BLaER1 (cell line): ENCODE results near the gene TMEM18.
A peak's percentile ranks its signal among the peaks of the same experiment; 100 is the strongest.

Experiments used
- H3K27ac ChIP-seq: shearing (Covaris generic); formaldehyde crosslinking; 2 replicates; pipeline ENCODE4 v1.8.1; 2022
- H3K27me3 ChIP-seq: shearing (Covaris generic); formaldehyde crosslinking; 2 replicates; pipeline ENCODE4 v1.8.1; 2022
- H3K36me3 ChIP-seq: shearing (Covaris generic); formaldehyde crosslinking; 2 replicates; pipeline ENCODE4 v1.8.1; 2022
- H3K4me1 ChIP-seq: shearing (Covaris generic); formaldehyde crosslinking; 2 replicates; pipeline ENCODE4 v1.8.1; 2022
- H3K4me2 ChIP-seq: shearing (Covaris generic); formaldehyde crosslinking; 2 replicates; pipeline ENCODE4 v1.8.1; 2022
- H3K4me3 ChIP-seq: shearing (Covaris generic); formaldehyde crosslinking; 2 replicates; pipeline ENCODE4 v1.8.1; 2022
- H3K9ac ChIP-seq: shearing (Covaris generic); formaldehyde crosslinking; 2 replicates; pipeline ENCODE4 v1.8.1; 2022
- H3K9me3 ChIP-seq: shearing (Covaris generic); formaldehyde crosslinking; 2 replicates; pipeline ENCODE4 v1.8.1; 2022
- H4K20me1 ChIP-seq: shearing (Covaris generic); formaldehyde crosslinking; 2 replicates; pipeline ENCODE4 v1.8.1; 2022
- Cebpa-rat ChIP-seq: shearing (Covaris generic); IDR thresholded peaks from 2 replicates; pipeline ENCODE4 v1.8.1; 2022

The TMEM18 gene

DNA sequence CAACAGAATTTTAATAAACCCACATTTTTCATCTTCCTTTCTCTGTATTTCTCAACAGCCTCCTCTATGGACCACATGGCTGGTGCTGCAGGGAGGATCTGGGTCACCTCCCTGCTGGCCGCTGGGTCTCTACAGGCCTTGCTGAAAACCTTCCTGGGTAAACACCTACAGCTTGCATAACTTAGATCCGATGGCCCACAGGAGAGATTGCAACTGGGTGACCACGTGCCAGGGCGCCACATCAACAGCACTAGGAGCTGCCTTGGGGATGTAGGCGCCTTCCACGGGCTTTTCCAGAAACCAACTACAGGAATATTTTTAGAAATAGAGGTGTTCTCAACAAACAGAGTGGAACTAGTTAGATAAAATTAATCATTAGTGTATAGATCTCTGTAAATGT lies 19.4 kb downstream of the TMEM18 start:
- 0 out of 2 replicates have a peak overlapping the region, but pooled peaks have one; percentile 2 for H3K27ac ChIP-seq

DNA sequence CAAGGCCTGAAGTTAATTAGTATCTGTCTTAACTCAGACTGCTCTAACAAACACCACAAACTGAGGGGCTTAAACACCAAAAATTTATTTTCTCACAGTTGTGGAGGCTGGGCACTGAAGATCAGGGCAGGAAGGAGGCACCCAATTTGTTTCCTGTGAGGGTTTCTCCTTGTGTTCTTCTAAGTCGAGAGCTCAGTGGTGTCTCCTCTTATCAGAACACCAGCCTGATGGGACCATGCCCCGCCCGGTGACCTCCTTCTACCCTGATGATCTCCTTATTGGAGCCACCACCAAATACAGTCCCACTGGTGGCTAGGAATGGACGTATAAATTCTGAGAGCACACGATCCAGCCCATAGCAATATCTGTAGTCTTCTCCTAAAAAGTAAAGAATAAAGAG lies 20.5 kb downstream of the TMEM18 start:
- H3K27ac ChIP-seq, result peak overlapping the region; percentile 79
- no peak for TF ChIP-seq Cebpa-rat
- H3K9me3 ChIP-seq, result no peaks in the 10 kb centered on the region
- H3K4me1 ChIP-seq, result peaks cover 100% of the 10 kb centered on the region
- peak overlapping the region; percentile 47 for H3K9ac ChIP-seq
- H3K27me3 ChIP-seq, result no peaks in the 10 kb centered on the region
- H4K20me1 ChIP-seq, result no peaks in the 10 kb centered on the region
- peak overlapping the region; percentile 79 for H3K4me2 ChIP-seq
- H3K4me3 ChIP-seq, result no peak overlapping the region
- H3K36me3 ChIP-seq, result no peaks in the 10 kb centered on the region

More for the DNA sequence above, 19.4 kb downstream of the TMEM18 start:
- Histone ChIP-seq H3K9me3 (no peaks in the 10 kb centered on the region), H3K36me3 (no peaks in the 10 kb centered on the region), H3K4me1 (peaks cover 100% of the 10 kb centered on the region), H3K27me3 (no peaks in the 10 kb centered on the region), H3K4me3 (no peak overlapping the region), H3K9ac (no peak overlapping the region), H4K20me1 (no peaks in the 10 kb centered on the region), H3K4me2 (peak overlapping the region; percentile 79)
- no peak for TF ChIP-seq Cebpa-rat

DNA sequence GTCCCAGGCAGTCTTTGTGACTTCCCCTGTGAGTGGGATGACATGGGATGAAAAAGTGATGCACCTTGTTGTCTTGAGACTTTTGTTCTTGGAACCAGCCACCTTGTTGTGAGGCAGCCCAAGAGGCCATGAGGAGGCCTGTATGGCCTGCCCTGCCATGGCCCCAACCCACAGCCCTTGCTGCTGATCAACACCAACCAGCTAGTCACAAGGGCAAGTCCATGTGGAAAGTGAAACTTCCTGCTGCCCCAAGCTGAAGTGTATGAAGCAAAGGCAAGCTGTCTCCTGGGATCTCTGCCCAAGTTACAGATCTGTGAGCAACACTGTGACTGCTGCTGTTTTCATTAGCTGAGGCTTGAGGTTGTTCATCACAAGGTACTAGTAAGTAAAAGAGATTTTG lies 21.6 kb downstream of the TMEM18 start:
- no peak for TF ChIP-seq Cebpa-rat
- Histone ChIP-seq H3K9ac (peak overlapping the region; percentile 25; the same call in 1 of the 2 replicates), H3K9me3 (no peaks in the 10 kb centered on the region), H3K36me3 (no peaks in the 10 kb centered on the region), H3K4me1 (peaks cover 92% of the 10 kb centered on the region), H3K27me3 (no peaks in the 10 kb centered on the region), H3K4me3 (no peak overlapping the region; the same call in 1 of the 2 replicates), H3K27ac (peak overlapping the region; percentile 79), H3K4me2 (peak overlapping the region; percentile 79), H4K20me1 (no peaks in the 10 kb centered on the region)

- Histone ChIP-seq H3K27me3 (no peaks in the 10 kb centered on the region), H3K36me3 (no peaks in the 10 kb centered on the region), H3K4me1 (peaks cover 85% of the 10 kb centered on the region), H3K9me3 (no peaks in the 10 kb centered on the region), H3K4me2 (peak overlapping the region; percentile 79), H3K27ac (peak overlapping the region; percentile 79), H3K4me3 (no peak overlapping the region), H4K20me1 (no peaks in the 10 kb centered on the region), H3K9ac (no peak overlapping the region)
- no peak for TF ChIP-seq Cebpa-rat
Measured at GRCh38 chr2:654896-655295, 22.3 kb downstream of the TMEM18 start.

DNA sequence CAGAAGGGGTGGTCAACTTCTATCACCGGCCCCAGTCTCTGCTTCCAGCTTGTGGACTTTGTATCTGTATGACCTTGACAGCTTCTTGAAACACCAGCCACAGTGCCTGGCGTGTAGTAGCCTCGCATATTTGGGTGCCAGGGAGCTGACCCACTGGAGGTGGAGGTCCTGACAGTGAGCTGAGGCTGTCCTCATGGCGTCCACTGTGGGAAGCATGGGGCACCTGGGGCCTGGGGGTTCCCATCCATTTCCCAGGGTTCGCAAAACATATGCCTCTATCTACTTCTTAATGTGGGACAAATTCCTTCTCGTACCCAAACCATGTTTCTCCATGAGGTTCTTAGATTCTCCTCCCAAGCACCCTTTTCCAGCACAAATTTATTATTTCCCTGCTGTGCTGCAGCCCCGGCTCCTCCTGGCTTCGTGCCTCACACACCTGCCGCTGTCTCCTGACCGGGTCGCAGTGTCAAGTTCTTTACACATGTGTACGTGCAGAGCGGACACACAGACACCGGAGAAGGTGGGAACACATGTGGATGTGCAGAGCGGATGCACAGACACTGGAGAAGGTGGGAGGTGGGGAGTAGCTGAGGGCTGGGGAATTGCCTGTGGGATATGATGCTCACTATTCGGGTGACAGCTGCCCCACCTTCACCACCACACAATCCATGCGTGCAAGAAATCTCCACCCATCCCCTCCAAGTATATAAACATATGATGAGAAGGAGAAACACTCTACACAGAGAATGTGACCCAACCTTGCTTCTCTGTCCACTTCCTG lies 23.4 kb downstream of the TMEM18 start:
- peaks cover 75% of the 10 kb centered on the region for H3K4me1 ChIP-seq
- no peaks in the 10 kb centered on the region for H3K36me3 ChIP-seq
- no peaks in the 10 kb centered on the region for H3K27me3 ChIP-seq
- no peaks in the 10 kb centered on the region for H3K9me3 ChIP-seq
- H3K4me3 ChIP-seq, result no peak overlapping the region
- H3K4me2 ChIP-seq, result peak overlapping the region; percentile 64; the same call in 1 of the 2 replicates
- no peak overlapping the region for H3K9ac ChIP-seq
- no peak for TF ChIP-seq Cebpa-rat
- peak overlapping the region; percentile 79 for H3K27ac ChIP-seq
- H4K20me1 ChIP-seq, result no peaks in the 10 kb centered on the region

GRCh38 chr2:652881-653480 lies 24.2 kb downstream of the TMEM18 start:
- Histone ChIP-seq H3K27ac (peak overlapping the region; percentile 49), H3K4me3 (no peak overlapping the region), H3K27me3 (no peaks in the 10 kb centered on the region), H3K9ac (no peak overlapping the region), H3K4me1 (peaks cover 66% of the 10 kb centered on the region), H3K9me3 (no peaks in the 10 kb centered on the region), H3K4me2 (peak overlapping the region; percentile 64), H3K36me3 (no peaks in the 10 kb centered on the region), H4K20me1 (no peaks in the 10 kb centered on the region)
- TF ChIP-seq Cebpa-rat, result no peak

DNA sequence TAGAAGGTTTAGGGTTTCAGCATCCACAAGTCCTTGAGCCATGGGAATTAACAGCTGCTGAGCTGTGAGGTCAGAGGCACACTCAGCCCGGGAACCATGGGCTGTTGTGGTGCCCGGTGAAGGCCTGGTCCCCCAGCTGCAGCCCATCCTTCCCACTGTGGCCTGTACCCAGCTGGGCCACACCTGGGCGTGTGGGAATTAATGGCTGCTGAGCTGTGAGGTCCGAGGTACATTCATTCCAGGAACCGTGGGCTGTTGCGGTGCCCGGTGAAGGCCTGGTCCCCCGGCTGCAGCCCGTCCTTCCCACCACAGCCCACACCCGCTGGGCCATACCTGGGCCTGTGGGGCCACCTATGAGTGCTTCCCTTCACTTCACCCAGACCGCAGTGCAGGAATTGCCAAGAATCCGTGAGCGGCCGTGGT lies 25.2 kb downstream of the TMEM18 start:
- Histone ChIP-seq H3K9me3 (no peaks in the 10 kb centered on the region), H3K4me3 (no peak overlapping the region), H3K36me3 (no peaks in the 10 kb centered on the region), H3K4me1 (peaks cover 60% of the 10 kb centered on the region), H3K4me2 (peak overlapping the region; percentile 16; the same call in 1 of the 2 replicates), H3K27me3 (no peaks in the 10 kb centered on the region), H3K27ac (no peak overlapping the region), H4K20me1 (no peaks in the 10 kb centered on the region), H3K9ac (no peak overlapping the region)
- TF ChIP-seq Cebpa-rat, result no peak

- Histone ChIP-seq H3K4me3 (no peak overlapping the region), H3K36me3 (no peaks in the 10 kb centered on the region)
- TF ChIP-seq Cebpa-rat, result no peak
Measured at GRCh38 chr2:650343-651310, 26.6 kb downstream of the TMEM18 start.

More at GRCh38 chr2:650343-651310, 26.6 kb downstream of the TMEM18 start:
- no peaks in the 10 kb centered on the region for H3K9me3 ChIP-seq
- H3K27me3 ChIP-seq, result no peaks in the 10 kb centered on the region
- H3K9ac ChIP-seq, result no peak overlapping the region
- no peaks in the 10 kb centered on the region for H4K20me1 ChIP-seq
- H3K4me1 ChIP-seq, result peaks cover 48% of the 10 kb centered on the region
- no peak overlapping the region for H3K27ac ChIP-seq
- no peak overlapping the region for H3K4me2 ChIP-seq
